OCI-LY3 (cell line): Measurements from ENCODE around the gene RTL10.

ENCODE experiments used
- CTCF ChIP-seq: fragments of 200-600, 300-600 bp; sonication (generic); IDR thresholded peaks from 2 replicates; pipeline ENCODE4 v1.5.1; 2014; ENCODE audit warnings: antibody characterized with exemption, low read length, low read depth
- EZH2phosphoT487 ChIP-seq: fragments of 200-600 bp; shearing (Covaris generic); IDR thresholded peaks from 2 replicates; pipeline ENCODE4 v1.6.1; 2018; ENCODE audit warnings: antibody characterized with exemption, mixed run types, low read depth

GRCh38 chr22:19814428-19814827 is 40.2 kb downstream of the RTL10 start:
- no peak for TF ChIP-seq CTCF
- no peak for TF ChIP-seq EZH2phosphoT487
